Kidney (tissue), 14 donors: ENCODE measurements around the gene KMT5C. TPM values are rescaled to one million over a fixed set of nuclear protein-coding genes. Genes with fewer than 3 reads are reported as not detected.

ENCODE experiments used
- DNase-seq, 5 donors: peaks; one replicate each; pipeline ENCODE4 v3.0.0-alpha.2; 2013 to 2020
- FAIRE-seq: peaks from 2 replicates; lab custom pipeline; 2012; peaks lifted over from hg19 to GRCh38; lab: Jason Lieb, UNC
- H3K27ac ChIP-seq, 2 donors: one replicate each; pipeline ENCODE4 v1.7.0; 2013; ENCODE audit warnings: low read depth in 2 of 2, low read length in 2 of 2, inconsistent platforms in 1 of 2
- H3K27me3 ChIP-seq: one replicate; pipeline ENCODE4 v1.7.1; 2013; ENCODE audit warnings: low read length, inconsistent platforms; ENCODE audit not compliant: control insufficient read depth, insufficient read depth
- H3K36me3 ChIP-seq, 3 donors: one replicate each; pipeline versions ENCODE4 v1.7.0 to v1.7.1; 2013; ENCODE audit warnings: low read length in 3 of 3, control low read depth in 1 of 3, inconsistent platforms in 1 of 3; ENCODE audit not compliant: insufficient read depth in 3 of 3, control insufficient read depth in 2 of 3
- H3K4me1 ChIP-seq, 3 donors: one replicate each; pipeline versions ENCODE4 v1.7.0 to v1.7.1; 2013; ENCODE audit warnings: low read length in 3 of 3, inconsistent platforms in 1 of 3, low read depth in 1 of 3; ENCODE audit not compliant: control insufficient read depth in 2 of 3, insufficient read depth in 2 of 3
- H3K4me3 ChIP-seq, 3 donors: one replicate each; pipeline versions ENCODE4 v1.7.0 to v1.8.1; 2013; ENCODE audit warnings: low read length in 3 of 3, control low read depth in 1 of 3, inconsistent platforms in 1 of 3
- H3K9ac ChIP-seq, 3 donors: one replicate each; pipeline versions ENCODE4 v1.7.0 to v1.7.1; 2013; ENCODE audit warnings: low read length in 3 of 3, control low read depth in 1 of 3, inconsistent platforms in 1 of 3
- H3K9me3 ChIP-seq, 3 donors: one replicate each; pipeline versions ENCODE4 v1.7.0 to v1.7.1; 2013; ENCODE audit warnings: low read length in 3 of 3, control low read depth in 1 of 3, inconsistent platforms in 1 of 3; ENCODE audit not compliant: control insufficient read depth in 2 of 3, insufficient read depth in 1 of 3
- intact Hi-C: fragments of 100-400 bp; cut with DNase I; formaldehyde crosslinking; loops from one replicate; pipeline ENCODE4 v1.11.1; 2022
- polyA plus RNA-seq: library from polyadenylated mRNA; stranded (reverse); fragments of 350-450 nt; fragmentation: Illumina TruSeq; extraction: RNeasy Lipid Tissue Mini Kit (QIAGEN cat#74804); gene quantifications from one replicate; pipeline ENCODE4 v1.2.3, GENCODE V29; 2014; ENCODE audit warnings: low read depth, low replicate concordance; ENCODE audit not compliant: insufficient read depth
- total RNA-seq: library from RNA; stranded (reverse); fragmentation: NEBNext Ultra II Directional; extraction: Animal tissue kit (Norgen Biotek cat#: 25700); gene quantifications from one replicate; pipeline ENCODE4 v1.2.1, GENCODE V29; 2021
- TF ChIP-seq, protein P1 (sequence below): IDR thresholded peaks from 3 replicates; pipeline ENCODE4 v1.5.1; 2012; ENCODE audit warnings: mild to moderate bottlenecking, moderate library complexity, borderline replicate concordance; ENCODE audit not compliant: insufficient read depth; ENCODE audit errors: extremely low read depth
- donor health status: control.
- donor health status: control.
- donor health status: control.
- donor health status: control.
- donor health status: control.
- donor health status: DM: yes; HTN: yes; CAD: no.
- donor health status: Normal renal cell carcinoma (clear cell type).

Gene KMT5C
- total and polyA plus RNA-seq, 2 donors from 2014 or later, result 4.1 to 13.0 TPM

DNA sequence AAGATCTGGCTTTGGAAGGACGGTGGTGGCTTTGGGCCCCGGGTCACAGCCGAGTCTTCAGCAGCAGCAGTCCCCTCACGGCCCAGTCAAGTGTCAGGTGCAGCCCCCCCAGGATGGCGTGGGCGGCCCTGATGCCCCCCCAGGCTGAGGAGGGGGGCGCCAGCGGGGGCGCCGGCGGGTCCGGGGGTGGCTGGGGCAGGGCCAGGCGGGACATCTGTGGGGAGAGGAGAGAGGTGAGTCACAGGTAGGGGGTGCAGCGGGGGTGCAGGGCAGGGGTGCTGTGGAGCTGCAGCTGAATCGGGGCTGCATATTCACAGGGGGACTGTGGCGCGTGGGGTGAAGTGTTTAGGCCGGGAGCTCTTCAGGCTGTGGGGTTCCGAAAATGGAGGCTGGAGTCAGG lies 26.3 kb downstream of the KMT5C start:
- no peak overlapping the region for H3K9ac ChIP-seq
- FAIRE-seq (no peak), DNase-seq (no peak)
- H3K9me3 ChIP-seq, result no peaks in the 10 kb centered on the region
- TF ChIP-seq, protein P1, sequence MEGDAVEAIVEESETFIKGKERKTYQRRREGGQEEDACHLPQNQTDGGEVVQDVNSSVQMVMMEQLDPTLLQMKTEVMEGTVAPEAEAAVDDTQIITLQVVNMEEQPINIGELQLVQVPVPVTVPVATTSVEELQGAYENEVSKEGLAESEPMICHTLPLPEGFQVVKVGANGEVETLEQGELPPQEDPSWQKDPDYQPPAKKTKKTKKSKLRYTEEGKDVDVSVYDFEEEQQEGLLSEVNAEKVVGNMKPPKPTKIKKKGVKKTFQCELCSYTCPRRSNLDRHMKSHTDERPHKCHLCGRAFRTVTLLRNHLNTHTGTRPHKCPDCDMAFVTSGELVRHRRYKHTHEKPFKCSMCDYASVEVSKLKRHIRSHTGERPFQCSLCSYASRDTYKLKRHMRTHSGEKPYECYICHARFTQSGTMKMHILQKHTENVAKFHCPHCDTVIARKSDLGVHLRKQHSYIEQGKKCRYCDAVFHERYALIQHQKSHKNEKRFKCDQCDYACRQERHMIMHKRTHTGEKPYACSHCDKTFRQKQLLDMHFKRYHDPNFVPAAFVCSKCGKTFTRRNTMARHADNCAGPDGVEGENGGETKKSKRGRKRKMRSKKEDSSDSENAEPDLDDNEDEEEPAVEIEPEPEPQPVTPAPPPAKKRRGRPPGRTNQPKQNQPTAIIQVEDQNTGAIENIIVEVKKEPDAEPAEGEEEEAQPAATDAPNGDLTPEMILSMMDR, result no peak
- peaks cover 0 to 2% (median 0%) of the 10 kb centered on the region in 3 donors for H3K4me1 ChIP-seq
- intact Hi-C loops, result no loop called here
- no peak overlapping the region for H3K27ac ChIP-seq
- peaks cover 4% of the 10 kb centered on the region for H3K27me3 ChIP-seq
- H3K4me3 ChIP-seq, result no peak overlapping the region
- no peaks in the 10 kb centered on the region for H3K36me3 ChIP-seq

DNA sequence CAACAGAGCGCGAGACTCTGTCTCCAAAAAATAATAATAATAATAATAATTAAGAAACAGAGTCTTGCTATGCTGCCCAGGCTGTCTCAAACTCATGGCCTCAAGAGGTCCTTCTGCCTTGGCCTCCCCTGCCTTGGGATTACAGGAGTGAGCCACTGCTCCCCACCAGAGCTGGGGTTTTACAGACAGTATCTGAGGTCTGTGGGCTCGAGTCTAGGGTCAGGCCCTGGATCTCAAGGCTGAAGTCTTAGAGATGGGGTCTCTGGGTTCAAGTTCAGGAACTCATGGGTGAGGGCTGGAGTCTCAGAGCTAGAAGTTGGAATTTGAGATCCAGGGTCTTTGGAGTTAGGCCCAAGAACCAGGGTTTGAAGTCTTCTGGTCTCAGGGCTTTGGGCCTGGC lies 27.1 kb downstream of the KMT5C start:
- no peaks in the 10 kb centered on the region for H3K9me3 ChIP-seq
- no peak overlapping the region for H3K9ac ChIP-seq
- H3K4me1 ChIP-seq, result peaks cover 0 to 2% (median 0%) of the 10 kb centered on the region in 3 donors
- no peak for DNase-seq
- no peak overlapping the region for H3K4me3 ChIP-seq
- intact Hi-C loops, result no loop called here
- FAIRE-seq, result no peak
- no peak overlapping the region for H3K27ac ChIP-seq
- TF ChIP-seq, protein P1, result no peak
- peaks cover 7% of the 10 kb centered on the region for H3K27me3 ChIP-seq
- no peaks in the 10 kb centered on the region for H3K36me3 ChIP-seq

DNA sequence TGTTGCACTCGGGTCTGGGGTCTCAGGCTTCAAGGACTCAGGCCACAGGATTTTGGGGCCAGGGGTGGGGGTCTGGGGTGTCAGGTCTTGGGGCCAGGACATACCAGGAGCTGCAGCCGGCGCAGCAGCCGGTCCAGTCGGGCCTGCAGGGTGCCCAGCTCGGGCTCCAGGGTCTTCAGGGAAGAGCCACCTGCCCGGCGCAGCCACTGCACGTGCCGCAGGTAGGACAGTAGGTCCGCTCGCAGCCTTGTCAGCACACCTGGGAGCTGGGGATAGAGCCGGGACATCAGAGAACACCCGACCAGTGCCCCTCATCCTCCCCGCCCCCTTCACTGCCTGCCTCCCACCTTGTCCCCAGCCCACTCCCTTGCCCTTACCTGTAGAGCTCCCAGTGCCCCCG lies 28.4 kb downstream of the KMT5C start:
- FAIRE-seq (no peak), DNase-seq (peak in 1 of 5 donors; percentile 69)
- Histone ChIP-seq H3K4me3 (no peak overlapping the region), H3K9me3 (no peaks in the 10 kb centered on the region), H3K27ac (no peak overlapping the region), H3K27me3 (peaks cover 9% of the 10 kb centered on the region), H3K9ac (no peak overlapping the region), H3K4me1 (peaks cover 0 to 2% (median 0%) of the 10 kb centered on the region in 3 donors), H3K36me3 (no peaks in the 10 kb centered on the region)
- intact Hi-C loops, result no loop called here
- TF ChIP-seq, protein P1, result no peak
